IPS DF 6.9 (cell line): ENCODE results near the gene JMJD8.

Experiments
- DNase-seq: peaks from one replicate; pipeline ENCODE4 v3.0.0-alpha.2; 2013; ENCODE audit warnings: low read depth, low spot score
- H3K27ac ChIP-seq: one replicate; pipeline ENCODE4 v1.5.1; 2013; ENCODE audit warnings: low read length, control low read depth
- H3K27me3 ChIP-seq: 2 replicates; pipeline ENCODE4 v1.6.1; 2013; ENCODE audit warnings: mild to moderate bottlenecking, low read length; ENCODE audit not compliant: control insufficient read depth, insufficient read depth
- H3K36me3 ChIP-seq: 2 replicates; pipeline ENCODE4 v1.6.1; 2013; ENCODE audit warnings: low read length; ENCODE audit not compliant: control insufficient read depth, insufficient read depth
- H3K4me1 ChIP-seq: 2 replicates; pipeline ENCODE4 v1.6.1; 2013; ENCODE audit warnings: low read length; ENCODE audit not compliant: control insufficient read depth, insufficient read depth
- H3K4me3 ChIP-seq: 2 replicates; pipeline ENCODE4 v1.5.1; 2013; ENCODE audit warnings: mild to moderate bottlenecking, low read length
- H3K9me3 ChIP-seq: 2 replicates; pipeline ENCODE4 v1.6.1; 2013; ENCODE audit warnings: low read length, inconsistent platforms; ENCODE audit not compliant: control insufficient read depth, insufficient read depth
- WGBS: extraction: QIAGEN DNeasy Blood & Tissue Kit; methylation state at CpG from one replicate; pipeline ENCODE4 v1.1.7; 2013; ENCODE audit warnings: mixed read lengths, missing lambda C conversion rate; ENCODE audit not compliant: insufficient read length, insufficient coverage; 5-methylcytosine and 5-hydroxymethylcytosine counted together

The JMJD8 gene

DNA sequence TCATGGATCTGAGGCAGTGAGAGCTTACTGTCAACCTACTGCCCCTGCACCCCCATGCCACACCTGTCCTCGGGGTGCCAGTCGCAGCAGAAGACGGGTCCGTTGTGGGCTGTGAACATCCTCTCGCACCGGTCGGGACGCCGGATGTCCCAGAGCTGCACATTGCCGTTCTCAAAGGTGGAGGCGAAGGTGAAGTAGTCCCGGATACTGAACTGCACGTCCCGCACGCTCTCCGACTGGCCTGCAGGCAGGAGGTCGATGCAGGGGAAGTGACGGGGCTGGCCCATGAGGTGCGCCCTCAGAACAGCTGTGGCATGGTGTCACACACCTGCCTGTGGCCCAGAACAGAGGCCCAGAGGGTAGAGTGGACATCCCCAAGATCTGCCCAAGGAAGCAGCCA is 3.4 kb upstream of the JMJD8 start:
- Histone ChIP-seq H3K36me3 (peaks cover 23% of the 10 kb centered on the region), H3K4me3 (no peak overlapping the region), H3K27ac (no peak overlapping the region), H3K9me3 (no peaks in the 10 kb centered on the region), H3K4me1 (peaks cover 6% of the 10 kb centered on the region), H3K27me3 (no peaks in the 10 kb centered on the region)
- no peak for DNase-seq
- no CpG with 5 or more reads among the region's 19 CpGs for WGBS

DNA sequence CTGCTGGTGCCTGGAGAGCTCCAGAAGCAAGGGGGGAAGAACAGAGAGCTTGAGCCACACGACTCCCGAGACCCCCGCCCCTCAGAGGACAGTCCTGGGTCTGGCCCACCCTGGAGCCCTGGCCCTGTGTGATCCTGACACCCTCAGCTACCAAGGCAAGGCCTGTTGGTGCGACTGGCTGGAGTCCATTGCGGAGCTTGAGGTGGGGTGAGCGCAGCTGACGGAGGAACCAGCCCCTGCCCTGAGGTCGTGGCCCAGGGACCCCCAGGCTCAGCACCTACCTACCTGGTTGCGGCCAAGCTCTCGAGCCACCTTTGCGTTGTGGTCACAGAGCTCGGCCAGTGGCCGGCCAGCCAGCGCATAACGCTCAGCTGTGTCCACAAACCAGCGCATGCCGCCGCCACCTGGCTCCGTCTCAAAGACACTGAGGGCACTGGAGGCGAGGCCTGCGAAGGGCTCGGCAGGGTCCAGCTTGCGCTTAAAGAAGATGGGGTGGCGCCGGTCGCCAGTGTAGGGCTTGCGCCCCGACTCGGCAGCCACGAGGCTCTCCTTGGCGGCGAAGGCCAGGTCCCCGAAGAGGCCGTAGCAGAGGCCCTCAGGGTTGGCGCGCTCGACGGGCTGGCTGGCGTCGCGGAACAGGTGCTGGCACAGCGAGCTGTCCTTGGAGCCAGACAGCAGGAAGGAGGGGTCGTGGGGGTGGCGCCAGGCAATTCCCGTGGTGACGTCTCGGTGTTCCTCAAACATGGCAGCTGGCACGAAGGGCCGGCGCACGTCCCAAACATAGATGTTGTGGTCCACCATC is 2.5 kb upstream of the JMJD8 start:
- Histone ChIP-seq H3K27ac (no peak overlapping the region), H3K4me1 (peaks cover 6% of the 10 kb centered on the region)

DNA sequence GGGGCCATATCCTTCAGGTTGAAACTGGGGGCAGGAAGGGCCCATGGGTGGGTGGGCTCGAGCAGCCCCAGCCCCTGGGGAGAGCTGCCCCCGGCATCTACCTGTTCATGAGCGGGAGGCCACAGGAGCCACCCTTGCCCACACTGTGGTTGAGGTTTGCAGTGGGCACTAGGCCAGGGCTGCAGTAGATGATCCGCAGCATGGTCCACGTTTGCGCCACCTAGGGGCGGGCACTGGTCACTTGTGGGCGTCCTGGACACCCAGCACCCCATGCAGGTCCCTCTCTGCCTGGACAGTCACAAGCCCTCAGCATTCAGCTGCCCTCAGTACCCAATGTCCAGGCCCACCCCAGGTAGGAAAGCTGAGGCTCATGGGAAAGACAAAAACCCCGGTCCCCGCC is 1.8 kb upstream of the JMJD8 start:
- DNase-seq = no peak
- Histone ChIP-seq H3K36me3 (peaks cover 32% of the 10 kb centered on the region), H3K27ac (no peak overlapping the region)

More for the DNA sequence above, 2.5 kb upstream of the JMJD8 start:
- no CpG with 5 or more reads among the region's 51 CpGs for WGBS
- DNase-seq = no peak
- Histone ChIP-seq H3K36me3 (peaks cover 32% of the 10 kb centered on the region), H3K27me3 (no peaks in the 10 kb centered on the region), H3K9me3 (no peaks in the 10 kb centered on the region), H3K4me3 (no peak overlapping the region)

DNA sequence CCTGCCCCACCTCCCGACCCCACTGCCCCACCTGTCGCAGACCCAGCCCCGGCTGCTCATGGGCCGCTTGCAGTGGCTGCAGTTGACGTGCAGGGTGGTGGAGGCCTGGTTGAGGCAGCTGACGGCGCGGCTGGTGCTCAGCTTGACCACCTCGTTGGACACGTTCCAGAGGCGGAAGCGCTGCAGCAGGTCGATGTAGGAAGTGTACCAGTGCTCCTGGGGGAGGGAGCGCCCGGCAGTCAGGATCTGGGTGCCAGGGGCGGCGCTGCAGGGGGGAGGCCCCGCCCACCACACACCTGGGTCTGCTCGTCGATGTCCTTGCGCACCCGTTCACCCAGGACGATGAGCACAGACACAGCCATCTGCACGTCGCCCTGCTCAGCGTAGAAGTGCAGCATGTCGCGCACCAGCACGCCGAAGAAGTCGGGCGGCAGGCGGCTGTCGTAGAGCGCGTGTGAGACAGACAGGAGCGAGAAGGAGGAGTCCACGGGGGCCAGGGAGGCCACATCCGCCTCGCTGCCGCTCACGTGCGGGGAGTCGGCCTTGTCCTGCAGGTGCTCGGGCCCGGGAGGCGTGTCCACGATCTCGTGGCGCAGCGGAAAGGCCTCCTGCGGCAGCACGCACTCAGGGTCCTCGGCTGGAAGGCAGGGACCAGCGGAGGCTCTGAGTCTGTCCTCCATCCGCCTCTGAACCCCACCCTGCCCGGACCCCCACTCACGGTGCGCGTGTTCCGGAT is 995 bp upstream of the JMJD8 start:
- H3K27ac ChIP-seq = no peak overlapping the region

More for the DNA sequence above, 1.8 kb upstream of the JMJD8 start:
- no peak overlapping the region for H3K4me3 ChIP-seq
- peaks cover 8% of the 10 kb centered on the region for H3K4me1 ChIP-seq
- H3K9me3 ChIP-seq = no peaks in the 10 kb centered on the region
- H3K27me3 ChIP-seq = no peaks in the 10 kb centered on the region
- WGBS = no CpG with 5 or more reads among the region's 10 CpGs

DNA sequence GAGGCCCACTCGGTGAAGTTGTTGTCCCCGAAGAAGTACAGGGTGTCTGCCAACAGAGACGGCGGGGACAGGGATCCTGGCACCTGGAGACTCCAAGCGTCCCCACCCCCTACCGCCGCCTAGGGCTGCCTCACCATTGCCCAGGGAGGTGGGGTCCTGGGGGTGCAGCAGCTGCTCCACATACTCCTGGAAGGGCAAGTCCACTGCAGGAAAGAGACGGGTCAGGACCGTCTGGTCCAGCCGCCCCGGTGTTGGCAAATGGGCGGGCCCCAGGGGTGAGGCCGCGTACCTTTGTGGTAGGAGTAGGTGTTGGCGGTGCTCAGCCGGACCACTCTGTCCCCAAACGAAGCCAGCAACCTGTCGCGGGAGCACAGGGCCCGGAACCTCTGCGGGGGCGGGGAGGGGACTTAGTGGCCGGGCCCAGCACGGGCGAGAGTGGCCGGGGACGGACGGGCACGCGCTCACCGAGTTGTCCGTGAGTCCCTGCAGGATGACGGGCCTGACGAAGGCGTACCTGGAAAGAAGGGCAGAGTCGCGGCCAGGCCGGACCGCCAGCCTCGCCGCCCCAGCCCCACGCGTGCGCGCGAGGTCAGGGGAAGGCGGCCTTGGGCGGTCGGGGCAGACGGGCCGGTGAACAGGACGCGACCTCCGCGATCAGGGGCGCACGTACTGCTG is 601 bp downstream of the JMJD8 start:
- H3K27me3 ChIP-seq = no peaks in the 10 kb centered on the region
- no peak overlapping the region for H3K27ac ChIP-seq
- DNase-seq = no peak
- no peaks in the 10 kb centered on the region for H3K9me3 ChIP-seq
- peaks cover 28% of the 10 kb centered on the region for H3K36me3 ChIP-seq
- H3K4me3 ChIP-seq = peak overlapping the region; percentile 94
- H3K4me1 ChIP-seq = peaks cover 5% of the 10 kb centered on the region
- WGBS = no CpG with 5 or more reads among the region's 57 CpGs

More for the DNA sequence above, 995 bp upstream of the JMJD8 start:
- H3K4me1 ChIP-seq = peaks cover 8% of the 10 kb centered on the region
- peaks cover 32% of the 10 kb centered on the region for H3K36me3 ChIP-seq
- no peak for DNase-seq
- no CpG with 5 or more reads among the region's 61 CpGs for WGBS
- no peak overlapping the region for H3K4me3 ChIP-seq
- no peaks in the 10 kb centered on the region for H3K9me3 ChIP-seq
- H3K27me3 ChIP-seq = no peaks in the 10 kb centered on the region

DNA sequence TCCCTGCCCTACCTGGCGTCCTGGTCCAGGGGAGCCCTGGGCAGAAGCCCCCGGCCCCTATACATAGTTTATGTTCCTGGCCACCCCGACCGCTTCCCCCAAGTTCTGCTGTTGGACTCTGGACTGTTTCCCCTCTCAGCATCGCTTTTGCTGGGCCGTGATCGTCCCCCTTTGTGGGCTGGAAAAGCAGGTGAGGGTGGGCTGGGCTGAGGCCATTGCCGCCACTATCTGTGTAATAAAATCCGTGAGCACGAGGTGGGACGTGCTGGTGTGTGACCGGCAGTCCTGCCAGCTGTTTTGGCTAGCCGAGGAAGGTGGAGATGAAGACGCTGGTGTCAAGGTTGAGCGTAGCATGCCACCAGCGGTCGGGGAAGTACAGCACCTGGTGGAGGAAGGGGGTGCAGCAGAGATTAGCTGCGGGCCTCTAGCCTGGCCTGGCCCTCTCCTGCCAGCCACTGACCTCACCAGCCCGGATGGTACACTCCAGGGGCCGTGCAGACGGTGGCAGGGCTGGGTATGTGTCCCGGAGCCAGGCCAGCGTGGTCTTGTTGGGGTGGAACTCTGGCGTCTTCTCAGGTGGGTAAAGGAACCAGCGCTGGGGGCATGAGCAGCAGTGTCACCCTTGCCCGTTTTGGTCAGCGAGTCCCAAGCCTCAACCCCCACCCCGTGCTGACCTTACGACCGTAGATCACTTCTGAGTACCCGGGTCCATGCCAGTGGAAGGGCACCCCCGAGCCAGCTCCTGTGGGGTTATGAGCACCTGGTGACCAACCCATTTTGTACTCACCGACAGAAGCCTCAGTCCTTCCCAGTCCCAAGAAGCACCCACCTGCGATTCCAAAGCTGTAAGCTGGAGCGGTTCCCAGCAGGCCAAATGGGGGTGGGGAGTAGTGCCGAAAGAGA is 1.4 kb downstream of the JMJD8 start:
- no peak for DNase-seq
- Histone ChIP-seq H3K27ac (no peak overlapping the region), H3K9me3 (no peaks in the 10 kb centered on the region), H3K36me3 (peaks cover 28% of the 10 kb centered on the region), H3K27me3 (no peaks in the 10 kb centered on the region), H3K4me1 (peaks cover 5% of the 10 kb centered on the region), H3K4me3 (no peak overlapping the region)
- WGBS = no CpG with 5 or more reads among the region's 36 CpGs

DNA sequence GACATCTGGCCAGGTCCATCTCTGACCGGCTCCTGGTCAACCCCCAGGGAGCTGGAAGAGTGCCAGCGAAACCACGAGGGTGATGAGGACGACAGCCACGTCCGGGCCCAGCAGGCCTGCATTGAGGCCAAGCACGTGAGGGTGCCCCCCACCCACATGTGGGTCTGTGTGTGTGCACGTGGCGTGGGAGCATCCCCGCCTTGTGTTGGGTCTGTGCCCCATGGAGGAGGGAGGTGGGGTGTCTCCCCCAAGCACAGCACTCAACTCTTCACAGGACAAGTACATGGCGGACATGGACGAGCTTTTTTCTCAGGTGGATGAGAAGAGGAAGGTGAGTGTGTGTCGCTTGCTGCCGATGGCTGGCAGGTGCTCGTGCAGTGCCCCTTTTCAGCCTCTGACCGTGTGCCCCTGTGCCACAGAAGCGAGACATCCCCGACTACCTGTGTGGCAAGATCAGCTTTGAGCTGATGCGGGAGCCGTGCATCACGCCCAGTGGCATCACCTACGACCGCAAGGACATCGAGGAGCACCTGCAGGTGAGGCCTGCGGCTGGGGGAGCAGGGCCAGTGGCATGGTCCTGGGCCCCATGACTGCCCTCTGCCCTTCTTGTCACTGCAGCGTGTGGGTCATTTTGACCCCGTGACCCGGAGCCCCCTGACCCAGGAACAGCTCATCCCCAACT is 2.2 kb downstream of the JMJD8 start:
- Histone ChIP-seq H3K4me1 (peaks cover 9% of the 10 kb centered on the region), H3K9me3 (no peaks in the 10 kb centered on the region), H3K27ac (no peak overlapping the region), H3K36me3 (peaks cover 23% of the 10 kb centered on the region), H3K27me3 (no peaks in the 10 kb centered on the region), H3K4me3 (no peak overlapping the region)
- DNase-seq = no peak
- no CpG with 5 or more reads among the region's 28 CpGs for WGBS

DNA sequence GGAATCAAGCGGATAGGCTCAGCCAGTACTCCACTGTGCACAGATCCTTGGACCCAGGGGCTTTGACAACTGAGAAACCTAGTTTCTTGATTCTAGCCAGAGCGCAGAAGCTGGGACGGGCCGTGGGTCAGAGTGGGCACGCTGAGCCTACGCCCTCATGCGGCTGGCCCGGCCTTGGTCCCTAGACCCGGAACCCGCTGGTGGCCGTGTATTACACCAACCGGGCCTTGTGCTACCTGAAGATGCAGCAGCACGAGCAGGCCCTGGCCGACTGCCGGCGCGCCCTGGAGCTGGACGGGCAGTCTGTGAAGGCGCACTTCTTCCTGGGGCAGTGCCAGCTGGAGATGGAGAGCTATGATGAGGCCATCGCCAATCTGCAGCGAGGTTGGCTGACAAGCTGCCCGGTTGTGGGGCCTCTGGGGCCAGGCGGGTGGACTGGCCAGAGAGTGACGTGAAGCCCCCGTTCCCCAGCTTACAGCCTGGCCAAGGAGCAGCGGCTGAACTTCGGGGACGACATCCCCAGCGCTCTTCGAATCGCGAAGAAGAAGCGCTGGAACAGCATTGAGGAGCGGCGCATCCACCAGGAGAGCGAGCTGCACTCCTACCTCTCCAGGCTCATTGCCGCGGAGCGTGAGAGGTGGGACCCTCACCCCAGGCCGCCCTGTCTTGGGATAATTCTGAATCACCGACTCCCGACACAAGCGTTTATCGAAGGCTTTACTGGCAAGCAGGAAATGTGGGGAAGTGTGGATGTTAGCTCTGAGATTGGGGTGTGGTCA is 3.0 kb downstream of the JMJD8 start:
- no CpG with 5 or more reads among the region's 44 CpGs for WGBS
- Histone ChIP-seq H3K4me3 (peak overlapping the region; percentile 65; the same call in 1 of the 2 replicates), H3K27ac (no peak overlapping the region), H3K27me3 (no peaks in the 10 kb centered on the region), H3K4me1 (peaks cover 9% of the 10 kb centered on the region), H3K9me3 (no peaks in the 10 kb centered on the region), H3K36me3 (peaks cover 19% of the 10 kb centered on the region)
- DNase-seq = no peak

DNA sequence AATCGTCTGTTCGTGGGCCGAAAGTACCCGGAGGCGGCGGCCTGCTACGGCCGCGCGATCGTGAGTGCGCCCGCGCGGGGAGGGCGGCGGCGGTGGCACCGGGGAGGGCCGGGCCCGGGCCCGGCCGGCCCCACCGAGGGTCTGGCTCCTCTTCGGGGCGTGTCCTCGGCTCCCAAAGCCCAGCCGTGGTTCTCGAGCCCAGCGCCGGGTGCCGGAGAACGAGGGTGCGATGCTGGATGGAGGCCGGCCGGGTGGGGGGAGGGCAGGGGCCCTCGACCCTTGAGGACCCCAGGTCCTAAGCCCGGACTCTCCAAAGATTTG is 3.5 kb downstream of the JMJD8 start:
- peaks cover 9% of the 10 kb centered on the region for H3K4me1 ChIP-seq
- peak overlapping the region; percentile 65 for H3K4me3 ChIP-seq
- DNase-seq = no peak
- H3K27me3 ChIP-seq = no peaks in the 10 kb centered on the region
- WGBS = no CpG with 5 or more reads among the region's 38 CpGs
- no peaks in the 10 kb centered on the region for H3K9me3 ChIP-seq
- H3K27ac ChIP-seq = no peak overlapping the region
- H3K36me3 ChIP-seq = peaks cover 19% of the 10 kb centered on the region
